ENCODE measurements around the gene HLA-DQA2. TPM values are rescaled to one million over a fixed set of nuclear protein-coding genes. Genes with fewer than 3 reads are reported as not detected.

The HLA-DQA2 gene
- total RNA-seq, 1 experiment from 2014 or later: not detected

- TF ChIP-seq REST (IDR thresholded peaks at IDR 0.05; ENCODE audit: low read depth) (no peak), EGR1 (IDR thresholded peaks at IDR 0.05; ENCODE audit: low read depth) (no peak), ELF1 (IDR thresholded peaks at IDR 0.05; ENCODE audit: borderline replicate concordance, low read depth) (no peak), EZH2 (IDR thresholded peaks at IDR 0.05) (no peak), SP1 (IDR thresholded peaks at IDR 0.05; ENCODE audit: low read depth) (no peak), ZFX (IDR thresholded peaks at IDR 0.05) (no peak), ZNF274 (IDR thresholded peaks at IDR 0.05; ENCODE audit: low read depth, low read length) (no peak), SIN3A (IDR thresholded peaks at IDR 0.05; ENCODE audit: low read depth) (no peak), POLR2AphosphoS5 (IDR thresholded peaks at IDR 0.05; ENCODE audit: low read depth, low read length) (no peak), SRF (IDR thresholded peaks at IDR 0.05; ENCODE audit: low read depth) (no peak), FOSL1 (IDR thresholded peaks at IDR 0.05; ENCODE audit: low read depth) (no peak), POLR2A (IDR thresholded peaks at IDR 0.05; ENCODE audit: borderline replicate concordance, extremely low read depth, insufficient read depth, insufficient read length) (no peak), RAD21 (IDR thresholded peaks at IDR 0.05; ENCODE audit: low read depth) (no peak), CBX3 (IDR thresholded peaks at IDR 0.05; ENCODE audit: low read depth) (no peak), JUND (IDR thresholded peaks at IDR 0.05) (no peak), YY1 (IDR thresholded peaks at IDR 0.05; ENCODE audit: extremely low read depth, insufficient replicate concordance, low read depth, low read length) (no peak)
- TF ChIP-seq, protein P1, sequence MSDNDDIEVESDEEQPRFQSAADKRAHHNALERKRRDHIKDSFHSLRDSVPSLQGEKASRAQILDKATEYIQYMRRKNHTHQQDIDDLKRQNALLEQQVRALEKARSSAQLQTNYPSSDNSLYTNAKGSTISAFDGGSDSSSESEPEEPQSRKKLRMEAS (IDR thresholded peaks at IDR 0.05): no peak
- TF ChIP-seq, protein P2, sequence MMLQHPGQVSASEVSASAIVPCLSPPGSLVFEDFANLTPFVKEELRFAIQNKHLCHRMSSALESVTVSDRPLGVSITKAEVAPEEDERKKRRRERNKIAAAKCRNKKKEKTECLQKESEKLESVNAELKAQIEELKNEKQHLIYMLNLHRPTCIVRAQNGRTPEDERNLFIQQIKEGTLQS (IDR thresholded peaks at IDR 0.05): no peak
- TF ChIP-seq, protein P3, sequence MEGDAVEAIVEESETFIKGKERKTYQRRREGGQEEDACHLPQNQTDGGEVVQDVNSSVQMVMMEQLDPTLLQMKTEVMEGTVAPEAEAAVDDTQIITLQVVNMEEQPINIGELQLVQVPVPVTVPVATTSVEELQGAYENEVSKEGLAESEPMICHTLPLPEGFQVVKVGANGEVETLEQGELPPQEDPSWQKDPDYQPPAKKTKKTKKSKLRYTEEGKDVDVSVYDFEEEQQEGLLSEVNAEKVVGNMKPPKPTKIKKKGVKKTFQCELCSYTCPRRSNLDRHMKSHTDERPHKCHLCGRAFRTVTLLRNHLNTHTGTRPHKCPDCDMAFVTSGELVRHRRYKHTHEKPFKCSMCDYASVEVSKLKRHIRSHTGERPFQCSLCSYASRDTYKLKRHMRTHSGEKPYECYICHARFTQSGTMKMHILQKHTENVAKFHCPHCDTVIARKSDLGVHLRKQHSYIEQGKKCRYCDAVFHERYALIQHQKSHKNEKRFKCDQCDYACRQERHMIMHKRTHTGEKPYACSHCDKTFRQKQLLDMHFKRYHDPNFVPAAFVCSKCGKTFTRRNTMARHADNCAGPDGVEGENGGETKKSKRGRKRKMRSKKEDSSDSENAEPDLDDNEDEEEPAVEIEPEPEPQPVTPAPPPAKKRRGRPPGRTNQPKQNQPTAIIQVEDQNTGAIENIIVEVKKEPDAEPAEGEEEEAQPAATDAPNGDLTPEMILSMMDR (IDR thresholded peaks at IDR 0.05 in 2 of 3, conservative IDR thresholded peaks at IDR 0.05 in 1 of 3; ENCODE audit: borderline replicate concordance in 1 of 3, insufficient read depth in 1 of 3, low read depth in 2 of 3, low read length in 2 of 3): no peak
- TF ChIP-seq, protein P4, sequence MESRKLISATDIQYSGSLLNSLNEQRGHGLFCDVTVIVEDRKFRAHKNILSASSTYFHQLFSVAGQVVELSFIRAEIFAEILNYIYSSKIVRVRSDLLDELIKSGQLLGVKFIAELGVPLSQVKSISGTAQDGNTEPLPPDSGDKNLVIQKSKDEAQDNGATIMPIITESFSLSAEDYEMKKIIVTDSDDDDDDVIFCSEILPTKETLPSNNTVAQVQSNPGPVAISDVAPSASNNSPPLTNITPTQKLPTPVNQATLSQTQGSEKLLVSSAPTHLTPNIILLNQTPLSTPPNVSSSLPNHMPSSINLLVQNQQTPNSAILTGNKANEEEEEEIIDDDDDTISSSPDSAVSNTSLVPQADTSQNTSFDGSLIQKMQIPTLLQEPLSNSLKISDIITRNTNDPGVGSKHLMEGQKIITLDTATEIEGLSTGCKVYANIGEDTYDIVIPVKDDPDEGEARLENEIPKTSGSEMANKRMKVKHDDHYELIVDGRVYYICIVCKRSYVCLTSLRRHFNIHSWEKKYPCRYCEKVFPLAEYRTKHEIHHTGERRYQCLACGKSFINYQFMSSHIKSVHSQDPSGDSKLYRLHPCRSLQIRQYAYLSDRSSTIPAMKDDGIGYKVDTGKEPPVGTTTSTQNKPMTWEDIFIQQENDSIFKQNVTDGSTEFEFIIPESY (IDR thresholded peaks at IDR 0.05; ENCODE audit: extremely low read depth, insufficient replicate concordance, low read length): no peak
- H3K4me3 ChIP-seq (replicated peaks in 1 of 2; ENCODE audit: low read depth in 1 of 2, low read length in 2 of 2): no peak overlapping the region
- no TSS peak for BruUV-seq (replicated peaks)
- no peak overlapping the region for H3K9ac ChIP-seq (ENCODE audit: low read length)
- no peaks in the 10 kb centered on the region for H4K20me1 ChIP-seq (ENCODE audit: insufficient read depth)
- no peaks in the 10 kb centered on the region for H3K36me3 ChIP-seq (ENCODE audit: control insufficient read depth in 1 of 2, insufficient read depth in 2 of 2, low read length in 2 of 2)
- H3K79me2 ChIP-seq (ENCODE audit: insufficient read depth, low read length): no peaks in the 10 kb centered on the region
- no peaks in the 10 kb centered on the region for H3K27me3 ChIP-seq (ENCODE audit: insufficient read depth, low read length)
- ChIA-PET POLR2A (no interaction called here), CTCF (interaction anchor here (1.2 to 2.4 kb wide), 4 partner anchors 11 to 289 kb away, joined by 3 to 10 read pairs (median 4); no protein-coding TSS in a partner anchor), RAD21 (ENCODE audit: low non-redundant PET in 1 of 2, low total read pairs in 2 of 2, uncharacterized antibody in 2 of 2, unreplicated experiment in 2 of 2) (interaction anchor here (0.7 to 1.6 kb wide), 4 partner anchors 12 to 165 kb away, joined by 3 to 4 read pairs (median 3); no protein-coding TSS in a partner anchor)
- no peak for ATAC-seq
- intact Hi-C loops (cut with micrococcal nuclease): loop anchor here (5.0 kb wide), 1 partner anchor 586 kb away; no protein-coding TSS in a partner anchor
- no peaks in the 10 kb centered on the region for H3K4me1 ChIP-seq (ENCODE audit: control insufficient read depth in 1 of 2, insufficient read depth in 2 of 2, low read length in 2 of 2)
- H3K9me2 ChIP-seq (ENCODE audit: insufficient read depth): no peaks in the 10 kb centered on the region
- H3K9me3 ChIP-seq (ENCODE audit: control insufficient read depth in 1 of 2, insufficient read depth in 1 of 2, low read depth in 1 of 2, low read length in 2 of 2): no peaks in the 10 kb centered on the region
- no peak for DNase-seq (ENCODE audit: low read depth, low spot score)
- peak overlapping the region; percentile 36; the same call in 1 of the 2 replicates for H3K4me2 ChIP-seq (ENCODE audit: low read length)
- H3K27ac ChIP-seq (ENCODE audit: low read depth, low read length): no peak overlapping the region
- peak overlapping the region; percentile 80 for H2AFZ ChIP-seq (ENCODE audit: low read depth, low read length, poor library complexity, severe bottlenecking)
Measured at GRCh38 chr6:32703347-32703746, 37.8 kb upstream of the HLA-DQA2 start.

Data from HCT116 (cell line).